GM23338 (cell line): ENCODE results near the gene DIP2C. TPM values are rescaled to one million over a fixed set of nuclear protein-coding genes. Genes with fewer than 3 reads are reported as not detected.

Source experiments
- ATAC-seq: fragments of 200-7000 bp; cut with Tn5 transposase; 3 replicates; pipeline ENCODE4 v1.9.1; 2020
- DNase-seq: peaks from one replicate; pipeline ENCODE4 v3.0.0-alpha.2; 2015; ENCODE audit warnings: low spot score
- H2AFZ ChIP-seq: fragments of 200-600 bp; sonication (generic); 2 replicates; pipeline ENCODE4 v1.8.0; 2016; ENCODE audit warnings: antibody characterized with exemption, mild to moderate bottlenecking, moderate library complexity
- H3F3A ChIP-seq: fragments of 200-600 bp; sonication (generic); replicated peaks from 2 replicates; pipeline ENCODE4 v1.8.0; 2017; ENCODE audit warnings: antibody characterized with exemption, mixed run types, low read depth
- H3K27ac ChIP-seq: fragments of 200-600 bp; sonication (generic); 2 replicates; pipeline ENCODE4 v1.6.1; 2016; ENCODE audit warnings: low read depth
- H3K27me3 ChIP-seq: fragments of 200-600 bp; sonication (generic); 2 replicates; pipeline ENCODE4 v1.8.0; 2016; ENCODE audit warnings: mild to moderate bottlenecking, mixed run types, moderate library complexity; ENCODE audit not compliant: insufficient read depth
- H3K36me3 ChIP-seq: fragments of 200-600 bp; sonication (generic); 2 replicates; pipeline ENCODE4 v1.8.0; 2016; ENCODE audit warnings: mild to moderate bottlenecking; ENCODE audit not compliant: insufficient read depth
- H3K4me1 ChIP-seq: fragments of 200-600 bp; sonication (generic); 2 replicates; pipeline ENCODE4 v1.8.0; 2016; ENCODE audit warnings: mild to moderate bottlenecking, moderate library complexity; ENCODE audit not compliant: insufficient read depth
- H3K4me2 ChIP-seq: fragments of 200-600 bp; sonication (generic); 2 replicates; pipeline ENCODE4 v1.7.1; 2017; ENCODE audit warnings: mixed run types
- H3K4me3 ChIP-seq: fragments of 200-600 bp; sonication (generic); 2 replicates; pipeline ENCODE4 v1.6.1; 2016; ENCODE audit warnings: mixed run types
- H3K79me2 ChIP-seq: fragments of 200-600 bp; sonication (generic); replicated peaks from 2 replicates; pipeline ENCODE4 v1.8.0; 2017; ENCODE audit warnings: mild to moderate bottlenecking; ENCODE audit not compliant: insufficient read depth
- H3K9me2 ChIP-seq: fragments of 200-600 bp; sonication (generic); 2 replicates; pipeline ENCODE4 v1.8.0; 2017; ENCODE audit not compliant: insufficient read depth
- H4K20me1 ChIP-seq: fragments of 200-600 bp; sonication (generic); replicated peaks from 2 replicates; pipeline ENCODE4 v1.8.0; 2017; ENCODE audit warnings: mild to moderate bottlenecking; ENCODE audit not compliant: insufficient read depth
- H3K27ac Mint-ChIP-seq: 2 replicates; pipeline ENCODE4 v1.8.0; 2020; ENCODE audit warnings: inconsistent platforms, mild to moderate bottlenecking, moderate library complexity, mixed read lengths
- H3K27me3 Mint-ChIP-seq: 3 replicates; pipeline ENCODE4 v1.8.0; 2022; ENCODE audit warnings: low read depth, mild to moderate bottlenecking, moderate library complexity, mixed read lengths, inconsistent platforms; ENCODE audit not compliant: insufficient read depth, poor library complexity
- H3K36me3 Mint-ChIP-seq: 3 replicates; pipeline ENCODE4 v1.8.0; 2021; ENCODE audit warnings: low read depth, mild to moderate bottlenecking, inconsistent platforms, moderate library complexity, mixed read lengths
- H3K4me1 Mint-ChIP-seq: 3 replicates; pipeline ENCODE4 v1.8.0; 2020; ENCODE audit warnings: mild to moderate bottlenecking, inconsistent platforms, mixed read lengths
- H3K4me3 Mint-ChIP-seq: 3 replicates; pipeline ENCODE4 v1.8.0; 2021; ENCODE audit warnings: moderate library complexity, mild to moderate bottlenecking, inconsistent platforms, mixed read lengths
- H3K9me3 Mint-ChIP-seq: 3 replicates; pipeline ENCODE4 v1.8.0; 2020; ENCODE audit warnings: moderate library complexity, mild to moderate bottlenecking, inconsistent platforms, mixed read lengths
- CREB1 ChIP-seq: fragments of 250-450 bp; sonication (Bioruptor Pico); IDR thresholded peaks from 2 replicates; pipeline ENCODE4 v1.5.0; 2020; ENCODE audit warnings: low read depth, mild to moderate bottlenecking, moderate library complexity
- EZH2phosphoT487 ChIP-seq: fragments of 200-600 bp; sonication (generic); IDR thresholded peaks from one replicate; pipeline ENCODE4 v1.8.1; 2018; ENCODE audit warnings: antibody characterized with exemption; ENCODE audit not compliant: unreplicated experiment
- JUNB ChIP-seq: IDR thresholded peaks from one replicate; pipeline ENCODE4 v1.6.1; 2016; ENCODE audit warnings: antibody characterized with exemption; ENCODE audit not compliant: unreplicated experiment
- NANOG ChIP-seq: IDR thresholded peaks from 2 replicates; pipeline ENCODE4 v1.6.1; 2016; ENCODE audit warnings: antibody characterized with exemption, borderline replicate concordance
- POLR2AphosphoS5 ChIP-seq: IDR thresholded peaks from 2 replicates; pipeline ENCODE4 v1.6.1; 2016; ENCODE audit warnings: antibody characterized with exemption, low read depth
- STAT1 ChIP-seq: IDR thresholded peaks from one replicate; pipeline ENCODE4 v1.6.1; 2016; ENCODE audit warnings: antibody characterized with exemption; ENCODE audit not compliant: unreplicated experiment
- ZNF331 ChIP-seq: fragments of 250-450 bp; sonication (Bioruptor Pico); IDR thresholded peaks from 2 replicates; pipeline ENCODE4 v1.5.0; 2020; ENCODE audit warnings: low read depth, mild to moderate bottlenecking, moderate library complexity
- polyA plus RNA-seq: library from polyadenylated mRNA; unstranded; fragments of >200 nt; fragmentation: Nextera tagmentation; extraction: Ambion mirVana; gene quantifications from 2 replicates; pipeline ENCODE4 v1.2.1, GENCODE V29; 2016
- total RNA-seq: library from RNA; depleted of rRNA; stranded (reverse); fragments of >200 nt; shearing (Covaris generic); gene quantifications from 2 replicates; pipeline ENCODE4 v1.2.3, GENCODE V29; 2014
- TF ChIP-seq, protein P1 (sequence below), 2 experiments: fragments of 200-600 bp in 1 of 2; sonication (generic) in 1 of 2; conservative IDR thresholded peaks; 2 replicates each; pipeline versions ENCODE4 v1.5.1 to v1.6.1; 2016 to 2017; ENCODE audit warnings: antibody characterized with exemption in 2 of 2, low read depth in 2 of 2, mild to moderate bottlenecking in 2 of 2, moderate library complexity in 1 of 2
- TF ChIP-seq, protein P2 (sequence below): IDR thresholded peaks from one replicate; pipeline ENCODE4 v1.6.1; 2018; ENCODE audit warnings: antibody characterized with exemption; ENCODE audit not compliant: unreplicated experiment
- TF ChIP-seq, protein P3 (sequence below): IDR thresholded peaks from 2 replicates; pipeline ENCODE4 v1.6.1; 2016; ENCODE audit warnings: antibody characterized with exemption

The DIP2C gene
- total and polyA plus RNA-seq, 2 experiments from 2014 or later: 5.1 to 7.7 TPM

DNA sequence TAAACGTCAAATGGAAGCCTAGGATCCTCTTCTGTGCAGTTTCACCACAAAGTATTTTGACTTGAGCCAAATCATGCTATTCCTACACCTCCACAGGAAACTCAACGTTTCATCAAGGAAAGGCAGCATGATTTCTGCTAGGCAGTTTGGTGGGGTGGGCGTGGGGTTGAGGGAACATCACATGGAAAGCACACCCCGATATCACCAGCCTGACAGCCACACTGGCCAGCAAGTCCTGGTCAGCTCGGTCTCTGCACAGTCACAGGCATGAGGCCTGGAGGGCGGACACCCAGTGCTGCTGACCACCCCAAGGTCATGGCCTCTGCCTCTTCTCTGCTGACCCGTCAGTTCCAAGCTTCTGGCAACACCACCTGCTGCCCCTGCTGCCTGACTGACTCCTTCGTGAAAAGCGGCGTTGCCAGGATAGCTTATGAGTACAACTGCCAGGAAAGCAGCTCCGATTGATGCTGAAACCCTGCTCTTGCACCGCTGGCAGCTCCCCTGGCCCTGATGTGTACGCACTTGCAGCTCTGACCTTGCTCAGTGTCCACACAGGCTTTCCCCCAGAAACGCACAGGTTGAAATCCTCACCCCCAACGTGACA, 171.5 kb downstream of the DIP2C start (continued):
- TF ChIP-seq, protein P1, sequence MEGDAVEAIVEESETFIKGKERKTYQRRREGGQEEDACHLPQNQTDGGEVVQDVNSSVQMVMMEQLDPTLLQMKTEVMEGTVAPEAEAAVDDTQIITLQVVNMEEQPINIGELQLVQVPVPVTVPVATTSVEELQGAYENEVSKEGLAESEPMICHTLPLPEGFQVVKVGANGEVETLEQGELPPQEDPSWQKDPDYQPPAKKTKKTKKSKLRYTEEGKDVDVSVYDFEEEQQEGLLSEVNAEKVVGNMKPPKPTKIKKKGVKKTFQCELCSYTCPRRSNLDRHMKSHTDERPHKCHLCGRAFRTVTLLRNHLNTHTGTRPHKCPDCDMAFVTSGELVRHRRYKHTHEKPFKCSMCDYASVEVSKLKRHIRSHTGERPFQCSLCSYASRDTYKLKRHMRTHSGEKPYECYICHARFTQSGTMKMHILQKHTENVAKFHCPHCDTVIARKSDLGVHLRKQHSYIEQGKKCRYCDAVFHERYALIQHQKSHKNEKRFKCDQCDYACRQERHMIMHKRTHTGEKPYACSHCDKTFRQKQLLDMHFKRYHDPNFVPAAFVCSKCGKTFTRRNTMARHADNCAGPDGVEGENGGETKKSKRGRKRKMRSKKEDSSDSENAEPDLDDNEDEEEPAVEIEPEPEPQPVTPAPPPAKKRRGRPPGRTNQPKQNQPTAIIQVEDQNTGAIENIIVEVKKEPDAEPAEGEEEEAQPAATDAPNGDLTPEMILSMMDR (conservative IDR thresholded peaks at IDR 0.05; ENCODE audit: low read depth in 2 of 2): no peak
- TF ChIP-seq, protein P2, sequence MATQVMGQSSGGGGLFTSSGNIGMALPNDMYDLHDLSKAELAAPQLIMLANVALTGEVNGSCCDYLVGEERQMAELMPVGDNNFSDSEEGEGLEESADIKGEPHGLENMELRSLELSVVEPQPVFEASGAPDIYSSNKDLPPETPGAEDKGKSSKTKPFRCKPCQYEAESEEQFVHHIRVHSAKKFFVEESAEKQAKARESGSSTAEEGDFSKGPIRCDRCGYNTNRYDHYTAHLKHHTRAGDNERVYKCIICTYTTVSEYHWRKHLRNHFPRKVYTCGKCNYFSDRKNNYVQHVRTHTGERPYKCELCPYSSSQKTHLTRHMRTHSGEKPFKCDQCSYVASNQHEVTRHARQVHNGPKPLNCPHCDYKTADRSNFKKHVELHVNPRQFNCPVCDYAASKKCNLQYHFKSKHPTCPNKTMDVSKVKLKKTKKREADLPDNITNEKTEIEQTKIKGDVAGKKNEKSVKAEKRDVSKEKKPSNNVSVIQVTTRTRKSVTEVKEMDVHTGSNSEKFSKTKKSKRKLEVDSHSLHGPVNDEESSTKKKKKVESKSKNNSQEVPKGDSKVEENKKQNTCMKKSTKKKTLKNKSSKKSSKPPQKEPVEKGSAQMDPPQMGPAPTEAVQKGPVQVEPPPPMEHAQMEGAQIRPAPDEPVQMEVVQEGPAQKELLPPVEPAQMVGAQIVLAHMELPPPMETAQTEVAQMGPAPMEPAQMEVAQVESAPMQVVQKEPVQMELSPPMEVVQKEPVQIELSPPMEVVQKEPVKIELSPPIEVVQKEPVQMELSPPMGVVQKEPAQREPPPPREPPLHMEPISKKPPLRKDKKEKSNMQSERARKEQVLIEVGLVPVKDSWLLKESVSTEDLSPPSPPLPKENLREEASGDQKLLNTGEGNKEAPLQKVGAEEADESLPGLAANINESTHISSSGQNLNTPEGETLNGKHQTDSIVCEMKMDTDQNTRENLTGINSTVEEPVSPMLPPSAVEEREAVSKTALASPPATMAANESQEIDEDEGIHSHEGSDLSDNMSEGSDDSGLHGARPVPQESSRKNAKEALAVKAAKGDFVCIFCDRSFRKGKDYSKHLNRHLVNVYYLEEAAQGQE: no peak
- no peak for TF ChIP-seq POLR2AphosphoS5
- TF ChIP-seq JUNB: no peak
- no peak for TF ChIP-seq EZH2phosphoT487
- TF ChIP-seq ZNF331: no peak
- no peak for TF ChIP-seq CREB1 (CRISPR knock-in tag)

DNA sequence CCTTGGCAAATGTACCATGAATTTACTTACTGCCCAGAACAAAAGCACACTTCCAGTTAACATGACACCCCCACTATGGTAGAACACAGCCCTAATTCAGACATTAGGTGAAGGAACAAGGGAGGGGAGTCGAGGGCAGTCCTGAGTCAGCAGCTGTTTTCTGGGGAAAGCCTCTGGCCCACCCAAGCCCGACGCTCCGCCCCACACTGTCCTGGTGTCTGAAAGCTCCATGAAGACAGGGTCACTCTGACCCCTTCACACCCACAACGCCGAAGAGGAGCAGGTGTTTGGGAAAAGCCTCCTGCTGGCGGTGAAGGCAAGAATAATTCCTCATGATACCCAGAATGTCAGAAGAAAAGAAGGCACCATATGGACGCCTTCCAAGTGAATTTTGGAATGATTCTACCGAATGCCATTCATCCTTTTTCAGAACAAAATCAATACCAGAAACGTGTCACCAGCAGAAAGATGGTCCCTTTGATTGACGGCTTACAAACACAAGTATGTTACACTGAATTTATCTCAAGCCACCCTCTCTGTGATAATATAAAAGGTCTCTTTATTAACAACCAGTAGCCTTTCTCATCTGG, 172.1 kb downstream of the DIP2C start:
- DNase-seq: no peak
- Histone ChIP-seq H3K4me2 (no peak overlapping the region), H3K27me3 (no peaks in the 10 kb centered on the region), H3K79me2 (no peaks in the 10 kb centered on the region), H3K27ac (no peak overlapping the region), H3K36me3 (no peaks in the 10 kb centered on the region), H2AFZ (no peak overlapping the region), H3K4me1 (no peaks in the 10 kb centered on the region), H3K4me3 (no peak overlapping the region), H4K20me1 (no peaks in the 10 kb centered on the region; the same call in 1 of the 2 replicates), H3K9me2 (no peaks in the 10 kb centered on the region), H3F3A (no peaks in the 10 kb centered on the region)
- Mint-ChIP-seq H3K36me3 (no peaks in the 10 kb centered on the region; the same call in 2 of the 3 replicates), H3K27me3 (peaks cover 4% of the 10 kb centered on the region), H3K4me3 (no peak overlapping the region), H3K4me1 (peaks cover 18% of the 10 kb centered on the region), H3K27ac (no peak overlapping the region), H3K9me3 (peaks cover 5% of the 10 kb centered on the region; the same call in 1 of the 3 replicates)
- no peak for ATAC-seq
- TF ChIP-seq ZNF331 (no peak), EZH2phosphoT487 (no peak), CREB1 (CRISPR knock-in tag) (no peak), NANOG (no peak), JUNB (no peak), STAT1 (no peak), POLR2AphosphoS5 (no peak)
- TF ChIP-seq, protein P2: no peak
- TF ChIP-seq, protein P3, sequence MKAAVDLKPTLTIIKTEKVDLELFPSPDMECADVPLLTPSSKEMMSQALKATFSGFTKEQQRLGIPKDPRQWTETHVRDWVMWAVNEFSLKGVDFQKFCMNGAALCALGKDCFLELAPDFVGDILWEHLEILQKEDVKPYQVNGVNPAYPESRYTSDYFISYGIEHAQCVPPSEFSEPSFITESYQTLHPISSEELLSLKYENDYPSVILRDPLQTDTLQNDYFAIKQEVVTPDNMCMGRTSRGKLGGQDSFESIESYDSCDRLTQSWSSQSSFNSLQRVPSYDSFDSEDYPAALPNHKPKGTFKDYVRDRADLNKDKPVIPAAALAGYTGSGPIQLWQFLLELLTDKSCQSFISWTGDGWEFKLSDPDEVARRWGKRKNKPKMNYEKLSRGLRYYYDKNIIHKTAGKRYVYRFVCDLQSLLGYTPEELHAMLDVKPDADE: no peak
- TF ChIP-seq, protein P1 (conservative IDR thresholded peaks at IDR 0.05; ENCODE audit: low read depth in 2 of 2): no peak
